K562 (cell line): Measurements from ENCODE around the gene CHML.

Source experiments
- ARHGAP35 ChIP-seq: fragments of 450-650 bp; IDR thresholded peaks from 2 replicates; pipeline ENCODE4 v1.6.1; 2018; ENCODE audit not compliant: partially characterized antibody
- CBX3 ChIP-seq, 2 experiments: IDR thresholded peaks; 1 replicate in 1 of 2; 2 replicates in 1 of 2; pipeline ENCODE4 v1.6.1; 2012; ENCODE audit warnings: inconsistent platforms in 2 of 2, low read length in 2 of 2, borderline replicate concordance in 1 of 2, control low read depth in 1 of 2
- CBX5 ChIP-seq: IDR thresholded peaks from 2 replicates; pipeline ENCODE4 v1.6.1; 2014; ENCODE audit warnings: low read depth, borderline replicate concordance
- ELF2 ChIP-seq: fragments of 250-450 bp; sonication (Bioruptor Pico); IDR thresholded peaks from 2 replicates; pipeline ENCODE4 v1.5.0; 2021; ENCODE audit warnings: mild to moderate bottlenecking
- HMBOX1 ChIP-seq: sonication (generic); IDR thresholded peaks from 2 replicates; pipeline ENCODE4 v1.6.1; 2016
- JUND ChIP-seq, 2 experiments: IDR thresholded peaks; 2 replicates in 1 of 2; 3 replicates in 1 of 2; pipeline ENCODE4 v1.6.1; 2011; ENCODE audit warnings: borderline replicate concordance in 2 of 2, low read depth in 2 of 2, low read length in 2 of 2, improper control_type of control experiment in 1 of 2, missing biosample characterization in 1 of 2, missing genetic modification characterization in 1 of 2, missing genetic modification reagents in 1 of 2
- POLR2A ChIP-seq: fragments of 450-650 bp; conservative IDR thresholded peaks from 2 replicates; pipeline ENCODE4 v1.6.1; 2016
- SAP30 ChIP-seq: fragments of 200-600 bp; sonication (generic); IDR thresholded peaks from 2 replicates; pipeline ENCODE4 v1.6.1; 2012; ENCODE audit warnings: borderline replicate concordance, low read depth, mild to moderate bottlenecking, moderate library complexity, low read length, control low read depth, inconsistent platforms; ENCODE audit not compliant: insufficient read depth, poor library complexity, severe bottlenecking
- SIN3A ChIP-seq, 2 experiments: fragments of 150-350 bp in 1 of 2; IDR thresholded peaks; 2 replicates each; pipeline ENCODE4 v1.6.1; 2011 to 2016; ENCODE audit warnings: borderline replicate concordance in 2 of 2, low read depth in 2 of 2, low read length in 2 of 2, mild to moderate bottlenecking in 2 of 2, moderate library complexity in 2 of 2; ENCODE audit not compliant: control insufficient read depth in 1 of 2
- XRCC4 ChIP-seq: IDR thresholded peaks from one replicate; pipeline ENCODE4 v1.6.1; 2011; ENCODE audit not compliant: insufficient read depth, insufficient read length; ENCODE audit errors: extremely low read depth
- ZNF274 ChIP-seq: IDR thresholded peaks from 2 replicates; pipeline ENCODE4 v1.6.1; 2011; ENCODE audit warnings: low read depth, mild to moderate bottlenecking, low read length, moderate library complexity, borderline replicate concordance
- ZNF589 ChIP-seq: fragments of 200-800 bp; sonication (Bioruptor generic); IDR thresholded peaks from 2 replicates; pipeline ENCODE4 v1.6.1; 2016; ENCODE audit warnings: low read depth, missing genetic modification characterization, missing compliant biosample characterization
- TF ChIP-seq, protein P1 (sequence below): fragments of 250-450 bp; sonication (Bioruptor Pico); IDR thresholded peaks from 2 replicates; pipeline ENCODE4 v1.4.0; 2020
- TF ChIP-seq, protein P2 (sequence below): fragments of 250-450 bp; sonication (Bioruptor Pico); IDR thresholded peaks from 2 replicates; pipeline ENCODE4 v1.8.0; 2021; ENCODE audit warnings: moderate library complexity, mild to moderate bottlenecking, inconsistent platforms

DNA sequence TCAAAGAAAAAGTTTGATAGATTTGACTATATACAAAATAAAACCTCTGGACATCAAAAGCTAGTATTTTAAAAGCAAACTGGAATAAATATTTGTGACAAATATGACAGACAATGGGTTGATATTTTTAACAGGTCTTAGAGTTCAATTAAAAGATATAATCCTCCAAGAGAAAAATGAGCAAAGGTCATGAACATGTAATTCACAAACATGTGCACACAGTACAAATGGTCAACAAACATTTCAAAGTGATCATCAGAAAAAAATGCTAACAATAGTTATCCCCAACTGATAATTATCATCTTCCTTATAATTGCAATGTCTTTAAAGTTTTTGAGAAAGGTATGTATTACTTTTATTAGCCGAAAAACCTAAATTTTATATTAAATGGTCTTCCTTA, 43.9 kb upstream of the CHML start:
- TF ChIP-seq JUND (IDR thresholded peaks at IDR 0.05; ENCODE audit: borderline replicate concordance, low read depth, low read length) (no peak), JUND (tag; IDR thresholded peaks at IDR 0.05; ENCODE audit: borderline replicate concordance, low read depth, low read length) (no peak), SAP30 (no peak), ARHGAP35 (no peak), XRCC4 (no peak), CBX5 (no peak), ELF2 (CRISPR knock-in tag) (no peak), ZNF274 (no peak), CBX3 (IDR thresholded peaks at IDR 0.05; ENCODE audit: borderline replicate concordance in 1 of 2, low read length in 2 of 2) (no peak), HMBOX1 (no peak), POLR2A (no peak), SIN3A (IDR thresholded peaks at IDR 0.05; ENCODE audit: borderline replicate concordance in 2 of 2, control insufficient read depth in 1 of 2, low read depth in 2 of 2, low read length in 2 of 2) (no peak), ZNF589 (no peak)
- TF ChIP-seq, protein P1, sequence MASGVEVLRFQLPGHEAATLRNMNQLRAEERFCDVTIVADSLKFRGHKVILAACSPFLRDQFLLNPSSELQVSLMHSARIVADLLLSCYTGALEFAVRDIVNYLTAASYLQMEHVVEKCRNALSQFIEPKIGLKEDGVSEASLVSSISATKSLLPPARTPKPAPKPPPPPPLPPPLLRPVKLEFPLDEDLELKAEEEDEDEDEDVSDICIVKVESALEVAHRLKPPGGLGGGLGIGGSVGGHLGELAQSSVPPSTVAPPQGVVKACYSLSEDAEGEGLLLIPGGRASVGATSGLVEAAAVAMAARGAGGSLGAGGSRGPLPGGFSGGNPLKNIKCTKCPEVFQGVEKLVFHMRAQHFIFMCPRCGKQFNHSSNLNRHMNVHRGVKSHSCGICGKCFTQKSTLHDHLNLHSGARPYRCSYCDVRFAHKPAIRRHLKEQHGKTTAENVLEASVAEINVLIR (CRISPR knock-in tag): no peak
- TF ChIP-seq, protein P2, sequence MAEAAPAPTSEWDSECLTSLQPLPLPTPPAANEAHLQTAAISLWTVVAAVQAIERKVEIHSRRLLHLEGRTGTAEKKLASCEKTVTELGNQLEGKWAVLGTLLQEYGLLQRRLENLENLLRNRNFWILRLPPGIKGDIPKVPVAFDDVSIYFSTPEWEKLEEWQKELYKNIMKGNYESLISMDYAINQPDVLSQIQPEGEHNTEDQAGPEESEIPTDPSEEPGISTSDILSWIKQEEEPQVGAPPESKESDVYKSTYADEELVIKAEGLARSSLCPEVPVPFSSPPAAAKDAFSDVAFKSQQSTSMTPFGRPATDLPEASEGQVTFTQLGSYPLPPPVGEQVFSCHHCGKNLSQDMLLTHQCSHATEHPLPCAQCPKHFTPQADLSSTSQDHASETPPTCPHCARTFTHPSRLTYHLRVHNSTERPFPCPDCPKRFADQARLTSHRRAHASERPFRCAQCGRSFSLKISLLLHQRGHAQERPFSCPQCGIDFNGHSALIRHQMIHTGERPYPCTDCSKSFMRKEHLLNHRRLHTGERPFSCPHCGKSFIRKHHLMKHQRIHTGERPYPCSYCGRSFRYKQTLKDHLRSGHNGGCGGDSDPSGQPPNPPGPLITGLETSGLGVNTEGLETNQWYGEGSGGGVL (CRISPR knock-in tag): no peak
